CD4-positive, CD25-positive, alpha-beta regulatory T cell (primary cell): ENCODE measurements around the gene COMMD1. TPM values are rescaled to one million over a fixed set of nuclear protein-coding genes. Genes with fewer than 3 reads are reported as not detected.

Experiments
- ATAC-seq, 2 donors: fragments of 150-1000 bp; cut with Tn5 transposase; one replicate each; pipeline ENCODE4 v1.10.0; 2021; ENCODE audit warnings: low read depth in 2 of 2, moderate number of reproducible peaks in 2 of 2, moderate library complexity in 1 of 2
- DNase-seq, 3 donors: peaks; one replicate each; pipeline versions ENCODE4 v3.0.0 to v3.0.0-alpha.2; 2012 to 2022; ENCODE audit warnings: mixed read lengths in 1 of 3
- H3K27ac ChIP-seq: one replicate; pipeline ENCODE4 v1.7.0; 2013; ENCODE audit warnings: mild to moderate bottlenecking, low read length; ENCODE audit not compliant: insufficient read depth, poor library complexity, severe bottlenecking
- H3K27me3 ChIP-seq: one replicate; pipeline ENCODE4 v1.7.0; 2013; ENCODE audit warnings: low read length; ENCODE audit not compliant: control insufficient read depth, insufficient read depth
- H3K36me3 ChIP-seq: one replicate; pipeline ENCODE4 v1.7.0; 2013; ENCODE audit warnings: mild to moderate bottlenecking, low read length, moderate library complexity; ENCODE audit not compliant: control insufficient read depth, insufficient read depth
- H3K4me1 ChIP-seq: 2 replicates; pipeline ENCODE4 v1.7.0; 2013; ENCODE audit warnings: mild to moderate bottlenecking, low read length; ENCODE audit not compliant: insufficient read depth, control insufficient read depth, poor library complexity, severe bottlenecking
- H3K4me3 ChIP-seq: one replicate; pipeline ENCODE4 v1.7.0; 2013; ENCODE audit warnings: low read depth, mild to moderate bottlenecking, low read length, moderate library complexity
- H3K9me3 ChIP-seq, 2 experiments: 1 replicate in 1 of 2; 2 replicates in 1 of 2; pipeline ENCODE4 v1.7.0; 2013; ENCODE audit warnings: low read length in 2 of 2, mild to moderate bottlenecking in 1 of 2, moderate library complexity in 1 of 2; ENCODE audit not compliant: control insufficient read depth in 2 of 2
- H3K27ac Mint-ChIP-seq, 3 donors: one replicate each; pipeline ENCODE4 v1.8.0; 2020 to 2022; ENCODE audit warnings: mild to moderate bottlenecking in 3 of 3, mixed read lengths in 3 of 3, moderate library complexity in 2 of 3
- H3K27me3 Mint-ChIP-seq: one replicate; pipeline ENCODE4 v1.8.0; 2022; ENCODE audit warnings: mild to moderate bottlenecking, mixed read lengths
- H3K36me3 Mint-ChIP-seq: one replicate; pipeline ENCODE4 v1.8.0; 2020; ENCODE audit warnings: mixed read lengths
- H3K4me1 Mint-ChIP-seq, 4 donors: one replicate each; pipeline ENCODE4 v1.8.0; 2020 to 2022; ENCODE audit warnings: mixed read lengths in 4 of 4, mild to moderate bottlenecking in 1 of 4
- H3K4me3 Mint-ChIP-seq, 4 donors: one replicate each; pipeline ENCODE4 v1.8.0; 2020 to 2022; ENCODE audit warnings: mild to moderate bottlenecking in 4 of 4, mixed read lengths in 4 of 4, moderate library complexity in 3 of 4
- H3K9me3 Mint-ChIP-seq, 7 donors: one replicate each; pipeline ENCODE4 v1.8.0; 2020 to 2022; ENCODE audit warnings: mixed read lengths in 7 of 7, mild to moderate bottlenecking in 3 of 7, moderate library complexity in 2 of 7
- polyA plus RNA-seq, 4 donors: library from polyadenylated mRNA; unstranded; fragments of 300-500 nt; fragmentation: Illumina TruSeq; gene quantifications; one replicate each; pipeline ENCODE4 v1.2.3, GENCODE V29; 2021
- total RNA-seq: library from RNA; stranded (reverse); gene quantifications from one replicate; pipeline ENCODE4 v1.2.3, GENCODE V29; 2022

COMMD1 gene
- total and polyA plus RNA-seq, 5 donors from 2014 or later = 21.4 to 79.2 (median 55.0) TPM

DNA sequence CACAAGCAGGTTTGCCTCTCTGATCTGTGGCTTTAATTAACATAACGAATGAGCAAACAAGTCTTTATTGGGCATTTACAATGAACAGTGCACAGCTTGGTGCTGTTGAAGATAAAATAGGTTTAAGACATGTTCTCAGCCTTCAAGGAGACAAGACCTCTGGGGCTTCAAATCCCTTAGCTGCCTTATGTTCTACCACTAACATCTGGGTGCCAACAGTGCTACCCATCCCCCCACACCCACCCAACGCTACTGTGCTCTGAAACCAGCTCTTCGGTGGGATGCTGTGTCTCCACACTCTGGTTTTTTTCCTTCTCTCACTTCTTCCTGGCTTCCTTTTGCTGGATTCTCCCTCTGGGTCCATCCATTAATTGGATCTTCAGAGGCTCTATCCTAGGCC lies 276.4 kb downstream of the COMMD1 start:
- no peaks in the 10 kb centered on the region for H3K9me3 ChIP-seq
- Mint-ChIP-seq H3K36me3 (no peaks in the 10 kb centered on the region), H3K9me3 (peaks cover 0 to 2% (median 0%) of the 10 kb centered on the region in 7 donors), H3K4me3 (no peak overlapping the region), H3K4me1 (peaks cover 0 to 2% (median under 1%) of the 10 kb centered on the region in 4 donors), H3K27ac (peak overlapping the region in 1 of 3 donors; percentile 47), H3K27me3 (no peaks in the 10 kb centered on the region)
- no peak overlapping the region for H3K27ac ChIP-seq
- H3K4me3 ChIP-seq = no peak overlapping the region
- ATAC-seq (no peak), DNase-seq (no peak)
- no peaks in the 10 kb centered on the region for H3K27me3 ChIP-seq
- no peaks in the 10 kb centered on the region for H3K36me3 ChIP-seq
- no peaks in the 10 kb centered on the region for H3K4me1 ChIP-seq

DNA sequence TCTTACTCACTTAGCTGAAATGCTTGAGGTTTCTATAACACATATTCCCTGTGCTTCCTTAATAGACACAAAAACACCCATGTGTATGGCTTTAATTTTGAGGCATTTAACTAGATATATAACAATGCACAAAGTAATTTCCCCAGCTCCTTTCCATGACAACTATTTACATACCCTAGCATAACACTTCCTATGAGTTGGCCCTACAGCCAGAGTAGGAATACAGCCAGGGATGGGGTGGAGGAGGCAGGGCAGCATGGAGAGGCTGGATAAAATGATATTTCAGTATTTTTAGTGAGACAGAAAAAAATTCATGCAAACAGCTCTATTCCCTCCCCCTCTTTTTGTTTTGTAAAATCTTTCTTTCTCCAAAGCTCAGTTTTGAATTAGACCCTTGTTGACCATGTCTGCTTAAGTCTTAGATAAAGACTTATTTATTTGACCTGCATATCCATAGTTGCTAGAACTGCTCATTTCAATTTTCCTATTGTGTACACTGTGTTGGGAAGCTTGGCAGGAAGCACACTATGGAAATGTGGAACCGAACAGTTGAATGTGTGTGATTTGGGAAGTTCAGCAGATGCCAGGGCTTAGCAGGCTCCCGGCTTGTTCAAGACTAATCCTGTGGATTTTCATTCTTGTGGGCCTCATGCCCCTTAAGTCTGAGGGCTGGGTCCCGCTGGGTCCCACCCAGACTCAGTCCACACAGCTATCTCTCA lies 279.2 kb downstream of the COMMD1 start:
- no peaks in the 10 kb centered on the region for H3K36me3 Mint-ChIP-seq
- Histone ChIP-seq H3K9me3 (no peaks in the 10 kb centered on the region), H3K27ac (no peak overlapping the region), H3K27me3 (no peaks in the 10 kb centered on the region), H3K4me1 (no peaks in the 10 kb centered on the region), H3K36me3 (no peaks in the 10 kb centered on the region), H3K4me3 (no peak overlapping the region)
- ATAC-seq (no peak), DNase-seq (no peak)
- no peaks in the 10 kb centered on the region for H3K9me3 Mint-ChIP-seq
- no peak overlapping the region for H3K27ac Mint-ChIP-seq
- no peak overlapping the region for H3K4me3 Mint-ChIP-seq
- peaks cover 0 to 2% (median under 1%) of the 10 kb centered on the region in 4 donors for H3K4me1 Mint-ChIP-seq
- no peaks in the 10 kb centered on the region for H3K27me3 Mint-ChIP-seq

Other genes with a start within 250 kb of the COMMD1 start
- gene FAM161A, start 51.6 kb upstream of the COMMD1 start, total RNA-seq = 2.2 TPM
- gene FAM161A, start 51.6 kb upstream of the COMMD1 start, polyA plus RNA-seq = 1 to 10 TPM in 3 of 4 donors, under 1 TPM in 1; 0.74 to 2.2 (median 1.8) TPM
- gene CCT4, start 17.0 kb upstream of the COMMD1 start, total RNA-seq = 104 TPM
- gene CCT4, start 17.0 kb upstream of the COMMD1 start, polyA plus RNA-seq = 100 to 1,000 TPM; 127 to 151 (median 132) TPM